ENCODE measurements around the gene SDSL. TPM values are rescaled to one million over a fixed set of nuclear protein-coding genes. Genes with fewer than 3 reads are reported as not detected.

Gene SDSL
- total and polyA plus RNA-seq, 2 experiments from 2014 or later = 6.3 to 14.6 TPM

DNA sequence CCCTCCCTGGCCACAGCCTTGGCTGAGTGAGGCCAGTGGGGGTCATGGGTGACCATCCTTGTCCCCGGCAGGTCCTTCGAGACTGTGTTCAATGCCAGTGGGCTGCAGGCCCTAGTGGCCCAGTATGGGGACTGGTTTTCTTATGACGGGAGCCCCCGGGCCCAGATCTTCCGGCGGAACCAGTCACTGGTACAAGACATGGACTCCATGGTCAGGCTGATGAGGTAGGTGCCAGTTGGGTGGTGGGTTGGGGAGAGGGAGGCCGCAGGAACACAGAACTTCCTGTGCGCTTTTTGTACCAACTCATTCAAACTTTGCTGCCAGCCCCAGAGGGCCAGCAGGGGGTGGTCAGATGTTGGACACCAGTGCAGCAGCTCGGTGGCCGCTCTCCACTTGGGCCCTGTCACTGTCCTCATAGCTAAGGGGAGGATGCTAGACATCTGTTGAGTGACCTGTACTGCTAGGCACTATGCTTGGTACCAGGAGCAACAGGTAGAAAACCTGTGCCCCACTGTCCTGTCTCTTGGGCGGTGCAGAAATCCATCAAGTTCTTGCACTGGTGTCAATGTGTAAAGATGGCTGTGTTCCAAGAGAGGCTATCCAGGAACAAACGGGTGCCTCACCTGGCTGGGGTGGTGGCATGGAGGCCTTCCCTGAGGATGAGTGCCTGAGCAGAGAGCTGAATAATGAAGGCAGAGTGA is 35.2 kb upstream of the SDSL start:
- in situ Hi-C loops (cut with MboI) = no loop called here
- Histone ChIP-seq H3K36me3 (ENCODE audit: low read depth) (no peaks in the 10 kb centered on the region), H3K9me2 (ENCODE audit: insufficient read depth) (no peaks in the 10 kb centered on the region), H4K20me1 (ENCODE audit: insufficient read depth) (no peaks in the 10 kb centered on the region), H3K4me1 (ENCODE audit: insufficient read depth) (no peaks in the 10 kb centered on the region), H3K27ac (no peak overlapping the region), H3K9ac (no peak overlapping the region), H3K4me2 (ENCODE audit: unreplicated experiment) (no peak overlapping the region), H3K4me3 (no peak overlapping the region), H3F3A (ENCODE audit: insufficient read depth) (no peaks in the 10 kb centered on the region), H2AFZ (no peak overlapping the region), H3K9me3 (ENCODE audit: low read depth) (no peaks in the 10 kb centered on the region), H3K27me3 (replicated peaks; ENCODE audit: insufficient read depth) (no peaks in the 10 kb centered on the region), H3K79me2 (ENCODE audit: insufficient read depth) (no peaks in the 10 kb centered on the region)
- TF ChIP-seq EZH2 (IDR thresholded peaks at IDR 0.05; ENCODE audit: insufficient read depth, poor library complexity, severe bottlenecking) (no peak), EZH2phosphoT487 (IDR thresholded peaks at IDR 0.05; ENCODE audit: insufficient read depth, low read depth) (no peak)
- 89 to 95% methylated on average over 12 of the region's 12 CpGs for WGBS, 2 experiments (ENCODE audit: low coverage in 1 of 2, low lambda C conversion rate in 2 of 2, missing lambda C conversion rate in 2 of 2)
- DNase-seq = no peak

DNA sequence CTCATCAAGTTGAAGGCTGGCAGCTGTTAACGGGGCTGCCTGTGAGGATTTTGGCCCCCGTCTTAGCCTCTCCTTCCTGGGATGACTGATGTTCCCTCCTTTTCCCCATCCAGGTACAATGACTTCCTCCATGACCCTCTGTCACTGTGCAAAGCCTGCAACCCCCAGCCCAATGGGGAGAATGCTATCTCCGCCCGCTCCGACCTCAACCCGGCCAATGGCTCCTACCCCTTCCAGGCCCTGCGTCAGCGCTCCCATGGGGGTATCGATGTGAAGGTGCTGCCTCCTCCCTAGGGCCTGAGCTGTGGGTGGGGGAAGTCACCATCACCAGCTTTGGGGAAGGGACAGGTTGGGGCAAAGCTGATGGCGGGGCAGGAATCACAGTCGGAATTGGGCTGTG is 34.5 kb upstream of the SDSL start:
- H3F3A ChIP-seq (ENCODE audit: insufficient read depth) = no peaks in the 10 kb centered on the region
- H3K27ac ChIP-seq = no peak overlapping the region
- TF ChIP-seq EZH2phosphoT487 (IDR thresholded peaks at IDR 0.05; ENCODE audit: insufficient read depth, low read depth) (no peak), EZH2 (IDR thresholded peaks at IDR 0.05; ENCODE audit: insufficient read depth, poor library complexity, severe bottlenecking) (no peak)
- DNase-seq = no peak
- H3K79me2 ChIP-seq (ENCODE audit: insufficient read depth) = no peaks in the 10 kb centered on the region
- H3K4me3 ChIP-seq = no peak overlapping the region
- H3K27me3 ChIP-seq (replicated peaks; ENCODE audit: insufficient read depth) = no peaks in the 10 kb centered on the region
- H4K20me1 ChIP-seq (ENCODE audit: insufficient read depth) = no peaks in the 10 kb centered on the region
- in situ Hi-C loops (cut with MboI) = no loop called here
- no peaks in the 10 kb centered on the region for H3K9me2 ChIP-seq (ENCODE audit: insufficient read depth)
- no peak overlapping the region for H2AFZ ChIP-seq
- no peaks in the 10 kb centered on the region for H3K4me1 ChIP-seq (ENCODE audit: insufficient read depth)
- no peak overlapping the region for H3K9ac ChIP-seq
- H3K4me2 ChIP-seq (ENCODE audit: unreplicated experiment) = no peak overlapping the region
- H3K36me3 ChIP-seq (ENCODE audit: low read depth) = no peaks in the 10 kb centered on the region
- H3K9me3 ChIP-seq (ENCODE audit: low read depth) = no peaks in the 10 kb centered on the region
- 86 to 92% methylated on average over 10 to 11 of the region's 11 CpGs for WGBS, 2 experiments (ENCODE audit: low coverage in 1 of 2, low lambda C conversion rate in 2 of 2, missing lambda C conversion rate in 2 of 2)

DNA sequence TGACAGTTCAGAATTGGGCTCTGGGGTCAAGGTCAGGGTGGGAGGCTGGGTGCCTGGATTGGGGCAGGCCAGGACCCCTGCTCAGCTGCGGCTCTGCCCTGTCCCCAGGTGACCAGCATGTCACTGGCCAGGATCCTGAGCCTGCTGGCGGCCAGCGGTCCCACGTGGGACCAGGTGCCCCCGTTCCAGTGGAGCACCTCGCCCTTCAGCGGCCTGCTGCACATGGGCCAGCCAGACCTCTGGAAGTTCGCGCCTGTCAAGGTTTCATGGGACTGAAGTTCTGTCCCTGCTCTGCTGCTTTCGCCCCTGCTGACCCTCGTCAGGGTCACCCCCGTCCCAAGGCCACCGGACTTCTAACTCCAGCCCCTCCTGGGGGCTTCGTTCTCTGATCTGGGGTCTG is 33.8 kb upstream of the SDSL start:
- 90 to 96% methylated on average over 14 of the region's 14 CpGs for WGBS, 2 experiments (ENCODE audit: low coverage in 1 of 2, low lambda C conversion rate in 2 of 2, missing lambda C conversion rate in 2 of 2)
- Histone ChIP-seq H3K9me3 (ENCODE audit: low read depth) (no peaks in the 10 kb centered on the region), H3F3A (ENCODE audit: insufficient read depth) (no peaks in the 10 kb centered on the region), H3K9me2 (ENCODE audit: insufficient read depth) (no peaks in the 10 kb centered on the region), H2AFZ (no peak overlapping the region), H3K4me2 (ENCODE audit: unreplicated experiment) (no peak overlapping the region), H3K4me1 (ENCODE audit: insufficient read depth) (no peaks in the 10 kb centered on the region), H4K20me1 (ENCODE audit: insufficient read depth) (no peaks in the 10 kb centered on the region), H3K36me3 (ENCODE audit: low read depth) (no peaks in the 10 kb centered on the region), H3K79me2 (ENCODE audit: insufficient read depth) (no peaks in the 10 kb centered on the region), H3K27me3 (replicated peaks; ENCODE audit: insufficient read depth) (no peaks in the 10 kb centered on the region), H3K9ac (no peak overlapping the region), H3K27ac (no peak overlapping the region), H3K4me3 (no peak overlapping the region)
- DNase-seq = no peak
- TF ChIP-seq EZH2phosphoT487 (IDR thresholded peaks at IDR 0.05; ENCODE audit: insufficient read depth, low read depth) (no peak), EZH2 (IDR thresholded peaks at IDR 0.05; ENCODE audit: insufficient read depth, poor library complexity, severe bottlenecking) (no peak)
- in situ Hi-C loops (cut with MboI) = no loop called here

DNA sequence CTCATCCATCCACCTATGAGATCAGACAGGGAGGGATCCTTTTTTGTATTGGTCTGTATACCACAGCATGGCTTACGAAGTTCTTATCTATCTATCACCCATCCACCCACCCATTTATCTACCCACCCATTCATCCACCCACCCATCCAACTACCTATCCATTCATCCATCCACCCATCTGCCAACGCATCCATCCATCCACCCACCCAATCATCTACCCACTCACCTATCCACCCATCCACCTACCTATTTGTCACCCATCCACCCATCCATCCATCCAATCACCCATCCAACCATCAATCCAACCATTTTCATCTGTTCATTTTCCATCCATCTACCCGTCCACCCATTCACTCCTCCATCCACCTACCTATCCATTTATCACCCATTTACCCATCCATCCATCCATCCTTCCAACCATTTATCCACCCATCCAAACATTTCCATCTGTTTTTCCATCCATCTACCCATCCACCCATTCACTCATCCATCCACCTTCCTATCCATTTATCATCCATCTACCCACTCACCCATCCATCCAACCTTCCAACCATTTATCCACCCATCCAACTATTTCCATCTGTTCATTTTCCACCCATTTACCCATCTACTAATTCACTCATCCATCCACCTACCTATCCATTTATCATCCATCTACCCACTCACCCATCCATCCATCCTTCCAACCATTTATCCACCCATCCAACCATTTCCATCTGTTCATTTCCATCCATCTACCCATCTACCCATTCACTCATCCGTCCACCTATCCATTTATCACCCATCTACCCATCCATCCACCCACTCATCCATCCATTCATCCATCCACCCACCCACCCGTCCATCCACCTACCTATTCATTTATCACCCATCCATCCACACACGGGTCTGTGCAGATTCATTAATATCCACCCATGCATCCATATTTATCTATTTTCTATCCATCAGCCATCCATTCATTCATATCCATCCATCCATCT is 31.8 kb upstream of the SDSL start:
- Histone ChIP-seq H3K27ac (no peak overlapping the region), H3K79me2 (ENCODE audit: insufficient read depth) (no peaks in the 10 kb centered on the region), H3F3A (ENCODE audit: insufficient read depth) (no peaks in the 10 kb centered on the region), H3K36me3 (ENCODE audit: low read depth) (no peaks in the 10 kb centered on the region), H3K27me3 (replicated peaks; ENCODE audit: insufficient read depth) (no peaks in the 10 kb centered on the region), H3K9ac (no peak overlapping the region), H3K4me2 (ENCODE audit: unreplicated experiment) (no peak overlapping the region), H3K9me2 (ENCODE audit: insufficient read depth) (no peaks in the 10 kb centered on the region), H3K4me1 (ENCODE audit: insufficient read depth) (no peaks in the 10 kb centered on the region), H3K9me3 (ENCODE audit: low read depth) (no peaks in the 10 kb centered on the region), H3K4me3 (no peak overlapping the region), H4K20me1 (ENCODE audit: insufficient read depth) (no peaks in the 10 kb centered on the region), H2AFZ (no peak overlapping the region)
- TF ChIP-seq EZH2 (IDR thresholded peaks at IDR 0.05; ENCODE audit: insufficient read depth, poor library complexity, severe bottlenecking) (no peak), EZH2phosphoT487 (IDR thresholded peaks at IDR 0.05; ENCODE audit: insufficient read depth, low read depth) (no peak)
- no peak for DNase-seq
- WGBS, 2 experiments (ENCODE audit: low coverage in 1 of 2, low lambda C conversion rate in 2 of 2, missing lambda C conversion rate in 2 of 2) = 82 to 84% methylated on average over 5 to 6 of the region's 6 CpGs
- in situ Hi-C loops (cut with MboI) = no loop called here

Data from GM23248 (cell line).